ENCODE measurements around the gene EHHADH.

The EHHADH gene

DNA sequence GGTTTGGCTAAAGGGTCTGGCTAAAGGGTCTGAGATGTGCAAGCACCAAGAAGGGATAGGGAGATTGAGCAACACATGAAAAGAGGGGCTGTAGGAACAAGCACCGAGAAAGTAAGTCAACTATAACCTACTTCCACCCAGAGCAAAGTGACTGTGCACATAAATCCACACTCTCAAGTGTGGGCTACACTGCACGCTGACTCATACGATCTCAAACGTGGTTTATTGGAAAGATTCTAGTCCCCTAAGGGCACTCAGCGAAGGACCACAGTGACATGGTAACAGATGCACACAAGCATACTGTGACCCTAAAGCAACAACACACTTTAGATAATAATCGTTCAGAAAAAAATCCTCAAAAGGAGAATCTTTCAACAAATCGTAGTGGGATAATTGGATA is 48.0 kb downstream of the EHHADH start:
- no peak overlapping the region for H3K4me3 ChIP-seq (ENCODE audit: low read length)
- DNase-seq (ENCODE audit: low read depth, low spot score), result no peak

DNA sequence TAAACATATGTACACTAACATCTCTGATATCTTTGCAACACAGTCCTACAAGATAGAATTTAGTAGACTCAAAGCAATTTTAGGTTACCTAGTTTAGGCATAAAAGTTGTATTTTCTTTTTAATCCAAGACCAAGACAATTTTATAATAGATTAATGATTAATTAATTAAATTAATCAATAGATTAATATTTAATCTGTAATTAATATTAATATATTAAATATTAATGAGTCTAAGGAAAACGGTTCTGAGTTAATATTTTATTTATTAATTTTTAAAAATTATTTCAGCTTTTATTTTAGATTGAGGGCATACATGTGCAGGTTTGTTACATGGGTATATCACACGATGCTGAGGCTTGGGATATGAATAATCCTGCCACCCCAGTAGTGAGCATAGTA is 49.0 kb downstream of the EHHADH start:
- DNase-seq (ENCODE audit: low read depth, low spot score), result no peak
- H3K4me3 ChIP-seq (ENCODE audit: low read length), result no peak overlapping the region

DNA sequence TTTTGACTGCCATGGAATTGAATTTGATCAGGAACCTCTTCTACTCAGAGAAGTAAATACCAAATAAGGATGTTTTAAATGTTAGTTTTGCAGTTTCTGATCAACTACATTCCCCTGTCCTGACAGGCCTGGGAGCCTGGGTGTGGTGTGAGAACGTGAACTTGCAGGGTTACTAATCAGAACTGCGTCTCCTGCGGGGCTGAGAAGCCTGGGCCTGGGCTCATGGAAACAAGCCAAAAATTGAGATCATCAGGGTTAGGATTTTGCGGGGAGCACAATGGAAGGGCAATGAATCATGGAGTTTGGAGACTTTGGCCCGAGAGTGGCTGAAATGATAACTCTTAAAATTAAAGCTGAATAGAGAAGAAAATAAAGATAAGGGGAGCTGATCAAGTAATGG is 53.2 kb downstream of the EHHADH start:
- DNase-seq (ENCODE audit: low read depth, low spot score), result no peak
- no peak overlapping the region for H3K4me3 ChIP-seq (ENCODE audit: low read length)

DNA sequence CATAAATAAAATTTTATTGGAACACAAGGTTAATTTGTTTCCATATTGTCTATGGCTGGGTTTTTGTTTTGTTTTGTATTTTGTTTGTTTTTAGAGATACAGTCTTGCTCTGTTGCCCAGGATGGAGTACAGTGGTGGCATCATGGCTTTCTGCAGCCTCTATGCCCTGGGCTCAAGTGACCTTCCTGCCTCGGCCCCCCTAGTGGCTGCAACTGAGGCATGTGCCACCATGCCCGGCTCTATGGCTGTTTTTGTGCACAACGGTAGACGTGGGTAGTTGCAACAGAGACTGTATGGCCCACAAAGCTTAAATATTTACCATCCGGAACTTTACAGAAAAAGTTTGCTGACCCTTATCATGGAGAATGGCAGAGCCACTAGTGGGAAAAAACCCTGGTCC is 54.2 kb downstream of the EHHADH start:
- no peak overlapping the region for H3K4me3 ChIP-seq (ENCODE audit: low read length)
- no peak for DNase-seq (ENCODE audit: low read depth, low spot score)

DNA sequence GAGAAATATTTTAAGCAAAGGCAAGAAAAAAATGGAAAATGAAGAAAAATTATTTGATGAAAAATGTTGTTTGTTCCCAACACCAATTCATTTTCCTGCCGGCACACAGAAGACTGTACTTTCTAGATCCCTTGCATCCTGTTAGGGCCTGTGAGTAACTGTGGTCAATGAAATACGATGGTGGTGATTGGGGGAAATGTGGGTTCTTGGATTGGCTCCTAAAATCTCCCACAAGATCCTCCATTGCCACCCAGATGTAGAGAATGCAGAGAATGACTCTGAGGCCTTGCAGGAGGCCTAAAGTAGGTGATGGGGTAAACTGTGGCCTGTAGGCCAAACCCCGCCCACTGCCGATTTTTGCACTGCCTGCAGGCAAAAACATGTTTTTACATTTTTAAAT is 54.6 kb downstream of the EHHADH start:
- no peak for DNase-seq (ENCODE audit: low read depth, low spot score)
- H3K4me3 ChIP-seq (ENCODE audit: low read length), result no peak overlapping the region

DNA sequence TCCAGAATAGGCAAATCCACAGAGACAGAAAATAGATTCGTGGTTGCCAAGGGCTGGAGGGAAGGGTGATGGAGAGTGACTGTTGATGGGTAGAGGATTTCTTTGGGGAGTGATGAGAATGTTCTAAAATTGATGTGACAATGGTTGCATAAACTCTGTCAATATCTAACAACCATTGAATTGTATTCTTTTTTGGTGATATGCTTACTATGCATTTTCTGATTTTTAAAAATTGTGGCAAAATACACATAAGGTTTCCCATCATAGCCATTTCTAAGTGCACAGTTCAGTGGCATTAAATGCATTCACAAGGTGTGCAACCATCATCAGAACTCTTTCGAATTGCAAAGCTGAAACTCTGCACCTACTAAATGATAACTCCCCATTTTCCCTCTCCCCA is 56.8 kb downstream of the EHHADH start:
- no peak overlapping the region for H3K4me3 ChIP-seq (ENCODE audit: low read length)
- DNase-seq (ENCODE audit: low read depth, low spot score), result no peak

DNA sequence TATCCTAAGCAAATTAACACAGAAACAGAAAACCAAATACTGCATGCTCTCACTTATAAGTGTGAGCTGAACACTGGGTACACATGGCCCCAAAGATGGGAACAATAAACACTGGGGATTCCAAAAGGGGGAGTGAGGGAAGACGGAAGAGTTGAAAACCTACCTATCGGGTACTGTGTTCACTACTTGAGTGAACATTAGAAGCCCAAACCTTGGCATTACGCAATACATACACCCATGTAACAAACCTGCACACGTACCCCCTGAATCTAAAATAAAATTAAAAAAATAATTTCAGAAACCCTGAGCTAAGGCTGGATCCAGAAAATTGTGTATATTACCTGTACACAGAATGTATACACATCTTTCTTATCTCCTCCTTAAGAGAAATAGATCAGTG is 58.2 kb downstream of the EHHADH start:
- H3K4me3 ChIP-seq (ENCODE audit: low read length), result no peak overlapping the region
- DNase-seq (ENCODE audit: low read depth, low spot score), result no peak

DNA sequence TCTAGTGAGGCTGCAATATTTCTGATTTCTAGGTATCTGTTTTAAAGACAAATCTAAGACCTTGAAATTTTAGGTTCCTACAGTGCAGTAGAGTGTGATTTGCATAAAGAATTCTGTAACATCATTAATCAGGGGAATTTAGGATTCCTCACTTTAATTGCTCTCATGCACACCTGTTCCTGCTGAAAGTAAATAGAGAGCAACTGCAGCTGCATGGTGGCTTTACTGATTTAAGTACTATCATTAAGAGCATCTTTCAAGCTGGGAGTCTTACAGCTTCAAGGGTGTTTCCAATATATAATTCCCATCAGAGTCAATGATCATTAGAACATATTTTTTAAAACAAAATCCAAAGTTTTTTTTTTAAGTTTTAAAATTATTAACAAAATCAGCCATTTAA is 65.0 kb downstream of the EHHADH start:
- H3K4me3 ChIP-seq (ENCODE audit: low read length), result no peak overlapping the region
- no peak for DNase-seq (ENCODE audit: low read depth, low spot score)

DNA sequence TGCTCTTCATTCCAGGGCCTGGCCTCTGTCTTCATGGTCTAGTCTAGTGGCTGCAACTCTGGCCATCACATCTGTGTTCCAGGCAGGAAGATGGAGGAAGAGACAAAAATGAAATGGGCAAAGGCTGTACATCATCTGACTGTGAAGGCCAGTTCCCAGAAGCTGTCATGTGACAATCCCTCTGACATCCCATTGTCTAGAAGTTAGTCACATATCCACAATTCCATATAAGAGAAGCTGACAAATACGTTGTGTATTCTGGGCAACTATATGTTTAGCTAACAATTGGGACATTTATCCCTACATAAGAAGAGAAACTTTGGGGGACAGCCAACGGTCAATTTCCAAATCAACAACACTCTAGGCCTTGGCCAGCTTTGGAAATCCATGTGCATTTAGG is 66.5 kb downstream of the EHHADH start:
- no peak overlapping the region for H3K4me3 ChIP-seq (ENCODE audit: low read length)
- no peak for DNase-seq (ENCODE audit: low read depth, low spot score)

DNA sequence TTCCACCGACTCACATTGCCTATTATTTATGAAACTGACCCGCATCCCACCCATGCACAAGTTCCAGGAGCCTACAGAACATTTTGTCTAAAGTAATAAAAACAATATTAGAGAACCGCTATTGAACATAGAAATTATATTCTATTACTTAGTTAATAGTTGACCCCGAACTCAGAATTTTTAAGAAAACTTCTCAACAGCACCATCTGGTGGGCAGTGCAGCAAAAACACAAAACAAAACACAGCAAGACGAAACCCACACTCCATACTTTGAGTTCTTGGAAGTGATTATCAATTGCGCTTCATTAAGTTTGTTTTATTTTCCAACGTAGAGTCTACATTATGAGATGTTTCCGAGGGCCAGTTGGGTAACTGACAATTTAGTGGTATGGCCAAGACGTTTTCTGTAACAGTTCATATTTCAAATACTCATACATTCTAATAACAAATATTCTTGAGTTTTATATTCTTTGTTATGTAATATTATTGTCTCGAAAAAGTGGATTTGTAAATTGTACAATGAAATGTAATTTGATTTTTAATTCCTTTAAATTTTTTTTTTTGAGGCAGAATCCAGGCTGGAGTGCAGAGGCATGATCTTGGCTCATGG is 77.0 kb downstream of the EHHADH start:
- no peak overlapping the region for H3K4me3 ChIP-seq (ENCODE audit: low read length)
- peak; percentile 17 for DNase-seq (ENCODE audit: low read depth, low spot score)

DNA sequence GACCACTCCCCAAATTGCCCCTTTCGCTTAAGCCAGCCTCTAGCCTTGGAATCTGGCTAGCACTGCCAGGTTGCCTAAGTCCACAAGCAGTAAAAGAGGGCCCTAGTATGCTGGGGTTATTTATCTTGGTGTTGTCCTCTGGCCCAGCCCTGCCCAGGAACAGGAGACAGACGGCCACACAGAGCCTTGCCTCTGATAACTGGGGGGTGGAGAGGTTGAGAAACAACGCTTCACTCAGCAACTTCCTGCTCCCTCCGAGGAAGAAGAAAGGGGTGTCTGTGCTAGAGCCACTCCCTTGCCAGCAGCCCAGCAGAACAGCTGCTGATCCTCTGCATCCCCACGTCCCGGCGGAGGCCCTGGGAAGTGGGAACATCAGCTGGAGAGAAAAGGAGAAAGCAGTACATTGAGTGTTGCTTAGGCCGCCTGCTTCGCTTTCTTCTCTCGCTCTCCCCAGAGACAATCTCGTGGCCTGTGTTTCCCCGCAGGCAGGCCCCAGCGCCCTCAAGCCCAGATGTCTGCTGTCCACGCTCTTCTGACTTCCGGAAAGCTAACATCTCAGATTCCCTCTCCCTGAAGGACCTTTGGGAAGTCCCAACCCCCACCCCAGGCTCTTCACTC is 78.4 kb downstream of the EHHADH start:
- DNase-seq (ENCODE audit: low read depth, low spot score), result no peak
- H3K4me3 ChIP-seq (ENCODE audit: low read length), result no peak overlapping the region

DNA sequence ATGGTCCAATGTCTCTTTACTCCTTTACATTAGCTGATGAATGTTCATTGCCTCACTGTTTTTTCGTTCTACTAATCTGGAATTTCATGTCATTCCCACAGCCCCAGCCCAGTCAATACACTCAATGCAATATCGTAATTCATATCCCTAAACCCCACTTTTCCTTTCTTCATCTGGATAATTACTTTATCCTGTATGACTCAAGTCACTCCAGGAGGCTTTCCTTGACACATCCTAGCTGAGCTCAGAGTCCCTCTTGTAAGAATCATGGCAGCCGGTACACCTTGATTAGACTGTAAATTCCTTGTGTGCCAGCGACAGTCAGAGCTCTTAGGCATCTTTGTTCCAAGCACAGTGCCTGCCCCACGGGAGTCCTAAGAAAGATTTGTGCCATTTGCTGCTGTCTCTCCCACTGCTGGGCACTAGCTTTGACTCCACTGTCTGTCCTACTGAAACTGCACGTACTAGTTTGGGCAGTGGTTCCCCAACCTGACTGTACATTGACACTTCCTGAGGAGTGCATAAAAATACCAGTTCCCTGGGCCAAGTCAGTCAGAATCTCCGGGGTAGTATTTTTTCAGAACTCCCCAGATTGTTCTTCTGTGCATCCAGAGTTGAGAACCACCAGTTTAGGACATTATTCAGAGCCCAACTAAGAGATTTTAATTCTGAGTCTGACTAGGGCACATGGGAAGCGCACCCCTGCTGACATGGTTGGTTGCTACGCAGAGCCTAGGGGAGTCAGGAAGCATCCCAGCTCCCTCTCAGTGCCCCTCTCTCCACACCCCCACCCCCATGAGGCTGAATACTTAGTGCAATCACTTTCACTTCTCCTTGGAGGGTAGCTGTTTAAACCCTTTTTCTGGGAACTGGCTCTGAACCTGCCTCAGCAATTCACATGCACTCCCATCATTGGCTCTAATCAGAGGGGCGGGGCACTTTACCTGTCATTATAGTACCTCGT is 81.5 kb downstream of the EHHADH start:
- DNase-seq (ENCODE audit: low read depth, low spot score), result no peak
- H3K4me3 ChIP-seq (ENCODE audit: low read length), result no peak overlapping the region

DNA sequence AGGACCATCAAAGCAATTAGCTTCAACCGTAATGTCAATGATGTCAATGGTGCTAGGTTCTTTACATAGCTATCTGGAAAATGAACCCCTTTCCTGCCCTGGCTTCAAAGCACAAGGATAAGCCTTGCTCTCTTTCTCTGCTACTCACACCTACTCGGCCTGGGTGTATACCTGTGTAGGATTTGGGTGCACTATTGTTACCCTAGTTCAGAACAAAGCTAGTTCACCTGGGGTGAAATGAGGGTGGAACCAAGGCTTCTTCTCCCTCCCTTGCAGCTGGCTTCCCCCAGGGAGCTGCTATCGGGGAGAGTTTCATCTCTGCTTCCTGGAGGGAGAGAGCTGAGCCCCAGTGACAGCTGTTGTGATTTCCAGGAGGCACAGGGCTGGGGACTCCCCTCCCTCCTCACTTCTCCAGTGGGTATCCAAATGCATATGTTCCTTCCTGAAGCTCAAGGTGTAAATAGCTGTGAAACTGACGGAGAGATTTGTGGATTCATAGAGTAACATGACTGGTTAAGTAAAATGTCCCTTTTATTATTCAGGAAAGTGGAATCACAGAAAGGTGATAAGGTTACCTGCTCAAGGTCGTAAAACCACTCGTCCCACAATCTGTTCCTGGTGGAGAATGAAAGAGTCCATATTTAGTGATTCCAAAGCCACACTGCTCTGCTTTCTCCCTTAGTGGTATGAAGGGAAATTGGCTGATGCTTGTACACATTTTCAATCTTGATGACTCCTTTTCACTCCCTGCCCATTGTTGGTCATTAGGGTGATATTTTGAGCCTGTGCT is 89.2 kb downstream of the EHHADH start:
- DNase-seq (ENCODE audit: low read depth, low spot score), result no peak
- no peak overlapping the region for H3K4me3 ChIP-seq (ENCODE audit: low read length)

DNA sequence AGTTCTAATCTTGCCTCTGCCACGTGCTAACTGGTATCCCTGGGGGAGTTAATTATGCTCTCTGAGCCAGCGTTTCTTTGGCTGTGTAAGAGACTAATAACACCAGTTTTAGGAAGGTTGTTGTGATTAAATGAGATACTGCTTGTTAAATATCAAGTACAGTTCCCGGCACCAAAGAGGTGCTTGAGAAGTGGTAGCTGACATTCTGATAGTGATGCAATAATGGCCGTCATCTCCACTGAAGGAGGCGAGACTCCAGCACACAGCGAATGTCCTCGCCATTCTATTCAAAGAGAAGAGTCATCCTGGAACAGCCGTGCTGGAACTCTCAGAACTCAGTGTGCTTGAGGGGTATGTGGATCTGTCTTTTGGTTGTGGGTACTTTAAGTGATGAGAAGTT is 91.2 kb downstream of the EHHADH start:
- no peak overlapping the region for H3K4me3 ChIP-seq (ENCODE audit: low read length)
- no peak for DNase-seq (ENCODE audit: low read depth, low spot score)

DNA sequence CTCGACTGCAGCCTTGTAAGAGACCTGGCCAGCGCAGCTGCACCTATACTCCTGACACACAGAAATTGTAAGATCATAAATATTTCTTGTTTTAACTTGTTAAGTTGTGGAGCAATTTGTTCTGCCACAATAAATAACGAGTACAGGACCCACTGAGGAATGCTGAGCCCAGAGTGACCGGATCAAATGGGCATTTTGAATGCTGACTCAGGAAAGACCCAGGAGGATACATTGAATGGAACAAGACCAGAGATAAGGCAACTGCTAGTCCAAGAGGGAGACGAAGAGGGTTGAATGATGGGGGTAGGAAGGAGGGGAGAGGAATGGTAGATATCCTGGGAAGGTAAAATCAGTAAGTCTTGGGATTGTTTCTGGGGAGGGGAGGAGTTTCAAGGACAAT is 92.1 kb downstream of the EHHADH start:
- DNase-seq (ENCODE audit: low read depth, low spot score), result no peak
- H3K4me3 ChIP-seq (ENCODE audit: low read length), result no peak overlapping the region

DNA sequence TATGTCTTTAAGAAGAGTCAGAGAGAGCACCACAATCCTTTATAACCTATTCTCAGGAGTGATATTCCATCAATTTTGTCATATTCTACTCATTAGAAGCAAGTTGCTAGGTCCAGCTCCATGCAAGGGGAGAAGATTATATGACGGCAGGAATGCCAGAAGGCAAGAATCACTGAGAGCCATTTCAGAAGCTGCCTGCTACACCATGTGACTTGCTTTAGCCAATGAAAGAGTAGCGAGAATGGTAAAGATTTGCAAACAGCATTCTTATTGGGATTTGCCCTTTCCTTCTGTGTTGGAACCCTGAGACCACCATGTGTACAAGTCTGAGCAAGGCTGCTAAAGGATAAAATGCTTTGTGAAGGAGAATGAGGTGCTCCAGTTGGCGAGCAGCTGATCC is 96.5 kb downstream of the EHHADH start:
- H3K4me3 ChIP-seq (ENCODE audit: low read length), result no peak overlapping the region
- DNase-seq (ENCODE audit: low read depth, low spot score), result no peak

DNA sequence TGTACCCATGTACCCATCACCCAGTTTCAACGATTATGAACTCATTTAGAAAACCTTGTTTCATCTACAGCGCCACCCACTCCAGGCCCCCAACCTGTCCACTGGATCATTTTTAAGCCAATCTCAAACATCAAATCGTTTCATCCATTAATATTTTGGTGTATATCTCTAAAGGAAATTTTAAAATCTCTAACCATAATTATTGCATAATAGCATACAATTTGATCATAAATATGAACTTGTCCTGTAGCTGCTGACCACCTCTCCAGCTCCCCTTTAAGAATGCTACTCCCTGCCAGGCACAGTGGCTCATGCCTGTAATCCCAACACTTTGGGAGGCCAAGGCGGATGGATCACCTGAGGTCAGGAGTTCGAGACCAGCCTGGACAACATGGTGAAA is 98.2 kb downstream of the EHHADH start:
- no peak for DNase-seq (ENCODE audit: low read depth, low spot score)
- H3K4me3 ChIP-seq (ENCODE audit: low read length), result no peak overlapping the region

DNA sequence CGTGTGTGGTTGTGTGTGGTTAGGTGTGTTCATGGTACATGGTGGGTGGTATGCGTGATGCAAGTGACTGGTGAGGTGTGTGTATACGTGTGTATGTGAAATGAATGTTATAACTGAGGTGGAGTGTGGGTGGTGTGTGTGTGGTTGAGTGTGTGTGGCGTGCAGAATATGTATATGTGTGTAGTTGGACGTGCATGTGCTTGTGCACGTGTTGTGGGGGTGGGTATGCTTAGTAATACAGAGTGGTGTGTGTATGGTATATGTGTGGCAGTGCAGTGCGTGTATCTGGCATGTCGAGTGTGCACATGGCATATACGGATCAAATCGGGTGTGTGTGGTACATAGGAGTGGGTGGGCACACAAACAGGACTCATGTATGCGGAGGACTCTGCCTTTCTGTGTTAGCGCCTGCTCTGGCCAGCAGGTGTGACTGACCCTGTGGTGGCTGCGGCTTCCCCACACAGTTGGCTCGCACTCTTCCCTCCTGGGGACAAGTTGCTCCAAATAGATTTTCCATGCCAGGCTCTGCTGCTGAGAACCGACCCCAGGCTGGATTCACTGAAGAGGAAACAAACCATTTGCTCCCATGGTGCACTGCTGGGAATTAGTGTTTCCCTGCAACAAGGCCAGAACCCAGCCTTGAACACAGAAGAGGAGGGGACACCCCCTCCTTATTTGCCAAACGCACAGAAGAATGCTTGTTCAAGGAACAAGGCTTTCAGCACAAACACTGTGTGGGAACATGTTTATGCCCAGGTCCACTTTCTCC is 99.8 kb downstream of the EHHADH start:
- no peak overlapping the region for H3K4me3 ChIP-seq (ENCODE audit: low read length)
- no peak for DNase-seq (ENCODE audit: low read depth, low spot score)

DNA sequence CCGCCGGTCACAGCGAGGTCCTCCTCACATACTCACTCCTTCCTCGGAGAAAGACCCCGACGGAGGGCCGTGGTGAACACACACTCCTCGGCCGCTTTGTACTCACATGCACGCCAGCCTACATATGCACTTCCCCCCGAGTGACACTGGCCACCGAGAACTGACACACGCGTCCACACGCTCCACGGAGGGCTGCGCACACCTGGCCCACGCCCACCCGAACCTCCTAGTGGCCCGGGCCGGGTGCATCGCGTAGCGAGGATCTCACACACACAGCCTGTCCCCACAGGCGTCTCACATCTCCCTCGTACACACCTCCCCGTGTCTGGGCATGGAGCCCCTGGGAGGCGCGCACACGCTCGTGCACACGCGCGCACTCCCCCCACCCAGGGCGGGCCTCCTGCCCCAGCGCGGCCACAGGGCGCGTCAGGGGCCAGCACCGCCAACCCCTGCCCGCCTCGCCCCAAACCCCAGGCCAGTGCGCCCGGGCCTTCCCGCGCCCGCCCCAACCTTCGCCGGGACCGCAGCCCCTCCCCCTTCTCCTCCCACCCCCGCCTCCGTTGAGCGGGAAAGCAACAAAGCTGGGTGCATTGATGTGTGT is 100.6 kb downstream of the EHHADH start:
- peak overlapping the region; percentile 39 for H3K4me3 ChIP-seq (ENCODE audit: low read length)
- no peak for DNase-seq (ENCODE audit: low read depth, low spot score)

Data from Jurkat, Clone E6-1 (cell line).